ENCODE measurements around the gene KCNIP1.

DNA sequence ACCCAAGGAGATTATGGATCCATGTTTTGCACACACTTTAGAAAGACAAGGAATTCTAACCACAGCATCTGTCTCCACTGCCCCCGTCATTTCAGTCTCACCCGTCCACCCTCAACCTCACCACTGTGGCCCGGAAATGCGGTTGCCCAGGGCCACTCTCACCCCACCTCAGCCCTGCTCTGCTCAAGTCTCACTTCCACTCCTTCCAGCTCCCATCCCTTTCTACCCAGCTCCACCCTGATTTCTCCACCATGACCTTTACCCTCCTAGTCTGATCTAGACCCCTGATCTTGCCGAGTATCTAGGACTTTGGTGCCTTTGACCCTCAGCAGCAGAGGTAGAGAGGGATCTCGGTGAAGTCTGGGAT is 7.2 kb upstream of the KCNIP1 start:
- TF ChIP-seq, protein P1, sequence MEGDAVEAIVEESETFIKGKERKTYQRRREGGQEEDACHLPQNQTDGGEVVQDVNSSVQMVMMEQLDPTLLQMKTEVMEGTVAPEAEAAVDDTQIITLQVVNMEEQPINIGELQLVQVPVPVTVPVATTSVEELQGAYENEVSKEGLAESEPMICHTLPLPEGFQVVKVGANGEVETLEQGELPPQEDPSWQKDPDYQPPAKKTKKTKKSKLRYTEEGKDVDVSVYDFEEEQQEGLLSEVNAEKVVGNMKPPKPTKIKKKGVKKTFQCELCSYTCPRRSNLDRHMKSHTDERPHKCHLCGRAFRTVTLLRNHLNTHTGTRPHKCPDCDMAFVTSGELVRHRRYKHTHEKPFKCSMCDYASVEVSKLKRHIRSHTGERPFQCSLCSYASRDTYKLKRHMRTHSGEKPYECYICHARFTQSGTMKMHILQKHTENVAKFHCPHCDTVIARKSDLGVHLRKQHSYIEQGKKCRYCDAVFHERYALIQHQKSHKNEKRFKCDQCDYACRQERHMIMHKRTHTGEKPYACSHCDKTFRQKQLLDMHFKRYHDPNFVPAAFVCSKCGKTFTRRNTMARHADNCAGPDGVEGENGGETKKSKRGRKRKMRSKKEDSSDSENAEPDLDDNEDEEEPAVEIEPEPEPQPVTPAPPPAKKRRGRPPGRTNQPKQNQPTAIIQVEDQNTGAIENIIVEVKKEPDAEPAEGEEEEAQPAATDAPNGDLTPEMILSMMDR (IDR thresholded peaks at IDR 0.05), result no peak
- TF ChIP-seq POLR2A (IDR thresholded peaks at IDR 0.05), result no peak
